NCI-H1092 treated with DMSO at 0.1 percent for 48 hours (cell line): ENCODE results near the gene CLDN6.
A peak's percentile ranks its signal among the peaks of the same experiment; 100 is the strongest.

Experiments
- DNase-seq: peaks from one replicate; lab custom pipeline; 2025; lab: John Stamatoyannopoulos, UW

The CLDN6 gene

GRCh38 chr16:2987833-2988232 is 30.1 kb downstream of the CLDN6 start:
- DNase-seq, result no peak

- no peak for DNase-seq
Observed at GRCh38 chr16:2987286-2987685, 30.7 kb downstream of the CLDN6 start.

- no peak for DNase-seq
Observed at GRCh38 chr16:2986623-2987188, 31.3 kb downstream of the CLDN6 start.

DNA sequence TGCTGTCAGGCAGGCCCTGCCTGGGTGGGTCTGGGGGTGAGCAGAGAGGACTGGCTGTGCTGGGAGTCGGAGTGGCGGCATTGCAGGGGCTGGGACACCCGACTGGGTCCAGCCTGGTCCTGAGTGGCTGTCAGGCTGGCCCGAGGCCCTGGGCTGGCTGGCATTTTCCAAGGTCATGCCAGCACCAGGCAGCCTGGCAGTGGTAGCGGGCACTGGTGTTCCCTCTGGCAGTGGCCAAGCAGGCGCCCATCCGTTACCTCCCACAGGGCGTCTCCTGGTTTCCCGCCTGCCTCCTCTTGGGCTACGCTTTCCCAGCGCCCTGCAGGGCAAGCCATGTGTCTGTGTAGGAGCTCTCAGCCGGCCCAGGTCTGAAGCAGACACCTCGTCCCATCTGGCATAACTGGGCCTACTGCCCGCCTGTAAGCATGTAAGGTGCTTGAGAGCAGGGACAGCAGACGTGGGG is 32.1 kb downstream of the CLDN6 start:
- DNase-seq, result no peak

DNA sequence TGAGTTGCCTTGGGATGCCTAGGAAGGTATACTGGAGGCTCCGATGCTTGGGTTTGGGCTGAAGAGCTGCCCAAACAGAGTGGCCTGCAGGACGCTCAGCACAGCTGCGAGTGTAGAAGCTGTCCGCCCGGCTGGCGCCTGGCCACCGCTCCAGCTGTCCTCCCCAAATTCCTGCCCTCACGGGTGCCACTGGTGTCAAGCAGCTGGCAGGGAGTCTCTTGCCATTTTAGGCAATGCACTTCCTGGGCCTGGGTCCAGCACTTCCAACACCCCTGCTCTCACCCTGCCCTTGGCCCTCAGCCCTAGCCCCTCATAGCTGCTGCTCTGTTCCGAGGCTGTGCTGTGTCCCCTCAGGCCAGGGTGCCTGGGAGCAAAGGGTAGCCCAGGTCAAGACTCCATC is 32.5 kb downstream of the CLDN6 start:
- no peak for DNase-seq

- DNase-seq, result peak; percentile 69
Observed at GRCh38 chr16:2983706-2984136, 34.3 kb downstream of the CLDN6 start.

DNA sequence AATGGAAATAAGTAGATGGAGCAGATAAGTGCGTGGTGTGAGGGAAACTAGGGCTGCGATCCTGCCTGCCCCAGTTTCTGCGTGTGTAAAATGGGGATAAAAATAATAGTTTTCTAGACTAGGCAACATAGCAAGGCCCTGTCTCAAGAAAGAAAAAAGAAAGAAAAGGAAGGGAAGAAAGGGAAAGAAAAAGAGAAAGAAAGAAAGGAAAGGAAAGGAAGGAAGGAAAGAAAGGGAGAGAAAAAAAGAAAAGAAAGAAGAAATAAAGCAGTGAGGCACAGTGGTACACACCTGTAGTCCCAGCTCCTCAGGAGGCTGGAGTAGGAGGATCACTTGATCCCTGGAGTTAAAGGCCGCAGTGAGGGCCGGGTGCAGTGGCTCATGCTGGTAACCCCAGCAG is 35.6 kb downstream of the CLDN6 start:
- DNase-seq, result no peak

DNA sequence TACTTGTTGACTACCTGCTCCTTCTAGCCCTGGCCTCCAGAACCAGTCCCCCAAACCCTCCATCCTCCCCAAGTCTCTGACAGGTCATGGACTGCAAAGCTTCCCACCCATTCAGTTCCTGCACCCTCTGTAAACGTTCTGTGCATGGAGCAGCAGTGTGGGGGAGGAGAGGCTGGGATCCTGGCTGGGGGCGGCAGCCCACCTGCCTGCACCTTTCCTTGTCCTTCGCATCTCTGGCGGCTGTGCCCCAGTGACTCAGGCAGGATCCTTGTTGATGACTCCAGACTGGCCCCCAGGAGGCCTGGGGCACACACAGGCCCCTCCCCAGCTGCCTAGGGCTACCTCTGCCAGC is 36.1 kb downstream of the CLDN6 start:
- DNase-seq, result no peak

DNA sequence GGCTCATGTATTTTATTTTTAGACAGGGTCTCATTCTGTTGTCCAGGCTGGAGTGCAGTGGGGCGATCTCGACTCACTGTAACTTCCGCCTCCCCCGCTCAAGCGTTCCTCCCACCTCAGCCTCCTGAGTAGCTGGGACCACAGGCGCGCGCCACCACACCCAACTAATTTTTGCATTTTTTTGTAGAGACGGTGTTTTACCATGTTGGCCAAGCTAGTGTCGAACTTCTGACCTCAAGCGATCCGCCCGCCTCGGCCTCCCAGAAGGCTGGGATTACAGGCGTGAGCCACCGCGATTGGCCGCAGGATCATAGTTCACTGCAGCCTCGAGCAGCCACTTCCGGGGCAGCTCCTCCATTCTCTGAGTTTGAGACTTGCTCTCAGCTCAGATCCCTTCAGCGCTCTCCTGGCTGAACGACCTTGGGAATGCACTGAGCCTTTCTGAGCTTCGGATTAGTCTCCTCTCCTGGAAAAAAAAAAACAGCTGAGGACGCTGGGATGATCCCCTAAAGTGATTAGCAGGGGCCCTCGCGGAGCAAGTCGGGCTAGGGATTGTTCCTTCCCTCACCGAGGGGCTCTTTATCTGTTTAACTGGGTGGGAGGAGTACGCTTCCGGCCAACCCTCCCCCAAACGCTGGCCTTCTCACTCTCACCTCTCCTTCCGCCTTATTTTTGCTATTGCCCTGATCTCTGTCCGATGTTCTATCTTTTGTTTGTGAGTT is 36.6 kb downstream of the CLDN6 start:
- no peak for DNase-seq

DNA sequence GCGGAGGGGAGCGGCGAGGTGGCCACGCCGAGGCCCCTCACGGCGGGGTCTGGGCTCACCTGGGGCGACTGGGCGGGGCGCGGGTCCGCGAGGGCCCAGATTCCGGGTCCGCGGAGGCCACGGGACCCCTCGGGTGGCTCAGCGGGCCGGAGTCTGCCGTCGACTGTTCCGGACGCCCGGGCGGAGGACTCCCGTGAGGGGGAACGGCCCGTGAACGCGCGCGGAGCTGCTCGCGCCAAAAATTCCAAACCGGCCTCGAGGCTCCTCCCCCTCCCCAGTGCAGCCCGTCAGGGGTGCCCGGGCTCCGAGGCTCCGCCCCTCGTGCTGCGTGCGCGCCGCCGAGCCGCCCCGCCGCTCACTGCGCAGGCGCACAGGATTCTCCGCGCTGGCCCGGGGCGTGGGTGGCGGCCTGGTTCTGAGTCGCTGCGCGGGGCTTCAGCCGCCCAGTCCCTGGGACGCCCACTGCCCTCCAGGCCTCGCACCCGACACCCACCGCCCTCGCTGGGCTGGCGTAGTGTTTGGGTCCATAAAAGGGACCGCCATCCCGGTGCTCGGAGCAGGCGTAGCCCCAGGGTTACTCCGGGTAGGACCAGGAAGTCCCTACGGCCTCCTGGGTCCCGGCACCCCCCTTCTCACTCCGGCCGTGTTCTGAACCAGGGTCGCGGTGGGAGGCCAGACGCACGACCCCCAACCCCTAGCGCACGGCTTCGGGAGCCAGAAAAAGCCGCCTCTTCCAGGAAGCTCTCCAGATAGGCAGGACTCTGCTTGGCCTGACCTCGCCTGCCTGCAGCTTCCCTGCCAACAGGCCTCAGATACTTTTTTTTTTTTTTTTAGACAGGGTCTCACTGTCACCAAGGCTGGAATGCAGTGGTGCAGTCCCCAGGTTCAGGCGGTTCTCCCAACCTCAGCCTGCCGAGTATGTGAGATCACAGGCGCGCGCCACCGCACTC is 37.5 kb downstream of the CLDN6 start, which contains the start of gene PKMYT1:
Gene PKMYT1 (minus strand): TSS at position 220 of the 950 bp plus-strand sequence. CDS start 789 bp downstream, outside the sequence.
- DNase-seq, result peak; percentile 86

GRCh38 chr16:2979669-2980226 is 38.2 kb downstream of the CLDN6 start:
- no peak for DNase-seq

- peak; percentile 95 for DNase-seq
Observed at GRCh38 chr16:2977440-2977839, 40.5 kb downstream of the CLDN6 start.

GRCh38 chr16:2976673-2977072 is 41.3 kb downstream of the CLDN6 start:
- DNase-seq, result no peak

DNA sequence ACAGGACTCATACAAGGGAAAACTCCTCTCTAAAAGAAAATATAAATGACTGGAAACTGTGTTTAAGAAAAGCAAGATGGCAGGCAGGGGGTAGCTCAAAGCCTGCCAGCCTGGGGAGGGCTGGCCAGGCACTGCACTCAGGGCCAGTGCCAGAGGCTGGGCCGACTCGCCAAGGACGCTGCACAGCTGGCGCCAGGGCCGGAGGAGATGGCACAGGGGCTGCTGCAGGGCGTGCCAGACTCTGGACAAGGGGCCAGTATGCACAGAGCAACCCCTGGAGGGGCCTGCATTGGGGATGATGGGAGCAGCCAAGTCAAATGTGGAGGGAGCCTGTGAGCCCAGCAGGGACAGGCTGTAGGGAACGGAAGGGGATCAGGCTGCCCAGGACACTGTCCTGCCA is 41.8 kb downstream of the CLDN6 start:
- peak; percentile 45 for DNase-seq

DNA sequence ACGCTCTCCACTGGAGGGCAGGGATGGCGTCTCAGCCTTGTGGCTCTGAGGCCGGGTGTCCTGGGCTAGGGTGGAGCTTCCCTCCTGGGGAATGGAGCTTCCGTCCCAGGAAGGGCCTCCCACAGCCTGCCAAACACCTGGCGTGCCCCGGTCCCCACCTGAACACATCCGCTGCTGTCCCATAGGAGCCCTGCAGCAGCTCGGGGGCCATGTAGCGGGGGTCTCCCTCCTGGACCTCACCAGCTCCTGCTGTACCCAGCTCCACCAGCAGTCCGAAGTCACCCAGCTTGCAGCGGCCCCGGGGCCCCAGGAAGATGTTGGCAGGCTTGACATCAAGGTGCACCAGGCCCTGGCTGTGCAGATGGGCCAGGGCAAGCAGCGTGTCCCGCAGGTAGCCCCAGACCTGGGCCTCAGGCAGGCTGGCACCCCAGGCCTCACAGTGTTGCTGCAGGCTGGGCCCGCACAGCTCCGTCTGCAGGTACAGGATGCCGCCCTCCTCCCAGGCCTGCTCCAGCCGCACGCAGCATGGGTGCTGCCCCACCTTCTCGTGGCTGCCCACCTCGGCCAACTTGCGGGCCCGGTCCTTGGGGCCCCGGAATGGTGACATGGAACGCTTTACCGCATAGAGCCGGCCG is 42.7 kb downstream of the CLDN6 start:
- DNase-seq, result no peak

GRCh38 chr16:2974319-2975056 is 43.5 kb downstream of the CLDN6 start:
- DNase-seq, result no peak

DNA sequence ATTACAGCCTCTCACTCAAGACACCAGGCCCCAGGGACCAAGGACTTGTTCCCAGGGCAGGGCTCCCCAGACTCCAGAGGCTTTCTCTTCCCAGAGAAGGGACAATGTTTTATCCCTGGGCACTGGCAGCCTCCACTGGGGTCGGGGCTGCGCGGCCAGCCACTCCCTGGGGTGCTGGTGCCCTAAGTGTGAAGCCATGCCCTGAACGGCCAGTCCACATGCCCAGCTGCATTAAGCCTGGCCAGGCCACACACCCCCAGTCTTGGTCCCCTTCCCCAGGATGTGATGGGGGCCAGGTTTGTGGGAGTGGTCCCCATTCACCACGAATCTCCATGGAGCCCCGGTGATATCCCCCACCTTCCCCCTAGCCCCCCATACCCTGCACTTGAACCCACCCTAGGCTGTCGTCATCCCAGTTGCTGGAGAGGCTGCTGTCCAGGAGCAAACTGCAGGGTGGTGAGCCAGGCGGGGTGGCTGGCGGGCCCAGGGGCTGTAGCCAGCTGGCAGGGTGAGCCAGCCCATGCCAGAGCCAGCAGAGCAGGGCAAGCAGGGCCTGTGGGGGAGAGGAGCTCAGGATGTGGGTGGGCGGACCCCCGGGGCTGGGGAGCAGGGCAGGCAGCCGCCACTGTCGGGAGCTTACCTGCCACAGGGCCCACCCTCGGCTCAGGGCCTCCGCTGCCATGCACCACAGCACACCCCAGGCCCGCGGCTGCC is 44.2 kb downstream of the CLDN6 start:
- DNase-seq, result no peak

DNA sequence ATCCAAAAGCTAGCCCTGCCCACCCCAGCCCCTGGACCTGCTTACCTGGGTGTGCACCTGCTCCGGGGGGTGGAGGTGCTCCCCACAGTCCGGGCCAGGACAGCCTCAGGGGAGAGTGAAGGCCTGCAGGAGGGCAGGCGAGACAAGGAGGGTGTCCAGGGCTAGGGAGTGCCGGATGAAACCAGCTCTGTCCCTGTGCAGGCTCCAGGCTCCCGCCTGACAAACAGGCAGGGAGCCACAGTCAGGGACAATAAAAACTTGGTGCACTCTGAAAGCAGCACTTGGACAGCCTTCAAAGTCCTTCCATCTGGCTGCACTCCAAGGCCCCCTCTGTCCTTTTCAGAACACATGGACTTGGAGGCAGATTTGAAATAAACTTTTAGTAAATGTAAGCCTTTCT is 44.9 kb downstream of the CLDN6 start:
- DNase-seq, result no peak

DNA sequence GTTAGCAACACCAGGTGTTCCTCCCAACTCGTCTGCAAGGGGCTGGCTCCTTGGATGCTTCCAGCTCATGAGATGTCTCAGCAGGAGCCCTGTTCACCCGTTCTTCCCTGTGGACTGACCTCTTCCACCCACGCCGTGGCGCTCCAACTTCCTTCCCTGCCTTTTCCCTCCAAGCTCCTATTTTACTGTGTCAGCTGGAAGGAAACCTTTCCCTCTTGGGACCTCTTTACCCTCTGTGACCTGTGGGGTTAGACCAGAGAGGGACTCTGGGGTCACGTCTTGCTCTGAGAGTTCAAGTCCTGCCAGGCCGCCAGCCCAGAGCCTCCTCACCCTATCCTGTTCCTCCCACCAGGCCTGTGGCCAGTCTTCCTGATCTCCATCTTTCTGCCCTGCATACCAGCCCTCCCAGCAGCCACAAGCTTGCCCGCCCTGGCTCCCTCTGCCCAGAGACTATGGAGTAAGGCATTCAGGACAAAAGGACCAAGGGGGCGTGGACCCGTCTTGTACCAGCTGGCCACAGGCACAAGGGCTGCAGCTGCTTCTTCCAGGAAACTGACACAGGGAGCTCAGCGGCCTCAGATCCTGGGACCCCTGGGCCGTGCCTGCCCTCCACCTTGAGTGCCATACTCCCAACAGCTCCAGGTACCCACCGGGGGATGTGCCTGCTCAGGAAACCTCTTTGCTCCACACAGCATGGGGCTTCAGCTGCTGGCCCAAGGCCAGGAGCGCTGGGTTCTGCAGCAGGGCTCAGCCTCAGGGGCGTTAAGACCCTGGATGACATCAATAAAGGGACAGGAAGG is 45.8 kb downstream of the CLDN6 start:
- peak; percentile 25 for DNase-seq
